Measurements from ENCODE around the gene HMCN2.

Gene HMCN2

GRCh38 chr9:130284690-130285089 is 19.1 kb downstream of the HMCN2 start:
- no peak for TF ChIP-seq CTCF (IDR thresholded peaks at IDR 0.05; ENCODE audit: control insufficient read depth, insufficient read depth, low read depth, low read length, missing control alignments)
- no peak overlapping the region for H3K4me3 ChIP-seq (ENCODE audit: control insufficient read depth, low read depth, low read length)
- no peak for DNase-seq (ENCODE audit: low read depth)

GRCh38 chr9:130285271-130285670 is 19.7 kb downstream of the HMCN2 start:
- DNase-seq (ENCODE audit: low read depth) = no peak
- no peak overlapping the region for H3K4me3 ChIP-seq (ENCODE audit: control insufficient read depth, low read depth, low read length)
- no peak for TF ChIP-seq CTCF (IDR thresholded peaks at IDR 0.05; ENCODE audit: control insufficient read depth, insufficient read depth, low read depth, low read length, missing control alignments)

DNA sequence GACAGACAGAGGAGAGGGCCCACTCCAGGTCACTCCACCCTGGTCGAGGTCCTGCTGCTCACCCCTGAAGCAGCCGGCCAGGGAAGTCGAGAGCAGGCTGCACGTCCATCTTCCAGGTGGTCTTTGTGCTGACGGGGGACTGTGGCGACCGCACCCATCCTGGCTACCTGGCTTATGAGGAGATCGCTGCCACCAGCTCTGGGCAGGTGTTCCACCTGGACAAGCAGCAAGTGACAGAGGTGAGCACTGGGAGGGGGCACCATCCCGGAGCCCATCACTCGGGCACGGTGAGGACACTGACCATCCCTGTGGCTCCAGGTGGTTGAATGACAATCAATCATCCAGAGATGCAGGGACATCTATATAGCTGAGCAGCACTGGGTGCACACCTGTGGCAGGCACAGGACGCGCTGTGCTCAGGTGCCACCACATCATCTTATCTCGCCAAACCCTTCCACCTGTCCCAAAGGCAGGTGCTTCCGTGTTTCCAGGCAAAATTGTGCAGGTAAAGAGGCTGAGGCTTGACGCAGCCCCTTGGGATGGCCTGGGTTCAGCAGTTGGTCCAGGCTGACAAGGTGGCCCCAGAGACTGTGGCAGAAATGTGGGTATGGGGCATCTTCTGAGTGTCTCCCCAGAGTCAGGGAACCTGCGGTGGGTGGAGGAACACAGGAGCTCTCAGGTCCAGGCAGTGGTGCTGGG is 20.7 kb downstream of the HMCN2 start:
- no peak for TF ChIP-seq CTCF (IDR thresholded peaks at IDR 0.05; ENCODE audit: control insufficient read depth, insufficient read depth, low read depth, low read length, missing control alignments)
- no peak for DNase-seq (ENCODE audit: low read depth)
- H3K4me3 ChIP-seq (ENCODE audit: control insufficient read depth, low read depth, low read length) = no peak overlapping the region

DNA sequence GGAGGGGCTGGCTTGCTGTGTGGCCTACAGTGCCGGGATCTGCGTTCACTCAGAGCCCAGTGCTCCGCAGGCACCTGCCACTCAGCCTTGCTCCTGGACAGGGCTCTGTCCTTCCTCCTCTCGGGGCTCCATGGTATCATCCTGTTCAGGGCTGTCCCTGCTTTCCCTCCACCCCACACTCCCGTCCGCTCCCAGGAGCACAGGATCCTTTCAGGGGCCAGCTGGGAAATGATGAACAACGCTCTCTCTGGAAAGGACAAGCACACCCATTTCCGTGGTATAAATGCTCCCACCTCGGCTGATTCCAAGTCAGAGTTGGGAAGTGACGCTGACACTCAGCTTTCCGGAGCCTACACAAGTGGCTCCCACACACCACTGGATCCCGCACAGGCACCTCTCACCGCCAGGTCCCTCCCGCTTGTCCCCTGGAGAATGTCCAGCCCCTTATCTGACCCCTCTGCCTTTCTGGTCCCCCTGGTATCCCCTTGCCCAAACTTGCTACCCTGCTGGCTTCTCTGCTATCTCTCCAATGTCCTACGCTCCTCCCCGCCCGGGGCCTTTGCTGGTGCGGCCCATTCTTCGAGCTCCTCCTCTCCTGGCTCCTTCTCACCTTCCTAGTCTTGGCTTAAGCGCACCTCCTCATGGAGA is 21.3 kb downstream of the HMCN2 start:
- no peak for TF ChIP-seq CTCF (IDR thresholded peaks at IDR 0.05; ENCODE audit: control insufficient read depth, insufficient read depth, low read depth, low read length, missing control alignments)
- DNase-seq (ENCODE audit: low read depth) = no peak
- H3K4me3 ChIP-seq (ENCODE audit: control insufficient read depth, low read depth, low read length) = no peak overlapping the region

DNA sequence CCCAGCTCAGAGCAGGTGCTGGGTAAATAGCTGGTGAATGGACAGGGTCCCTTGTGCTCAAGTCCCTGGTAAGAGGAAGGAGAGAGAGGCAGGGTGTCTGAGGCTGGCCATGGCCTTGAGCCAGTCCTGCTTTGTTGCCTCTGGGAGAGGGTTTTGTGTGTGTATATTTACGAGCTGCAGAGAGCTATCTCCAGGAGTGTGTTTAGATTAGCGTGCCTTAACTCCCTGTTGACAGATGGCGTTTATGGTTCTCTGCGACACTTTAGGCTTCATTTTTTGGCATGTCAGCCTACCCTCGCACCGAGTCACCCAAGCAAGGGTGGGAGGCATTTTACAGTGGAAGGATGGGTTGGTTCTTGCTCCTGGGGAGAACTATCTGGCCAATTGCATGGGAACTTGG is 22.2 kb downstream of the HMCN2 start:
- TF ChIP-seq CTCF (IDR thresholded peaks at IDR 0.05; ENCODE audit: control insufficient read depth, insufficient read depth, low read depth, low read length, missing control alignments) = no peak
- H3K4me3 ChIP-seq (ENCODE audit: control insufficient read depth, low read depth, low read length) = no peak overlapping the region
- DNase-seq (ENCODE audit: low read depth) = no peak

GRCh38 chr9:130288393-130288792 is 22.8 kb downstream of the HMCN2 start:
- DNase-seq (ENCODE audit: low read depth) = no peak
- H3K4me3 ChIP-seq (ENCODE audit: control insufficient read depth, low read depth, low read length) = no peak overlapping the region
- TF ChIP-seq CTCF (IDR thresholded peaks at IDR 0.05; ENCODE audit: control insufficient read depth, insufficient read depth, low read depth, low read length, missing control alignments) = no peak
